ENCODE measurements around the gene RHBDD2.

RHBDD2 gene

DNA sequence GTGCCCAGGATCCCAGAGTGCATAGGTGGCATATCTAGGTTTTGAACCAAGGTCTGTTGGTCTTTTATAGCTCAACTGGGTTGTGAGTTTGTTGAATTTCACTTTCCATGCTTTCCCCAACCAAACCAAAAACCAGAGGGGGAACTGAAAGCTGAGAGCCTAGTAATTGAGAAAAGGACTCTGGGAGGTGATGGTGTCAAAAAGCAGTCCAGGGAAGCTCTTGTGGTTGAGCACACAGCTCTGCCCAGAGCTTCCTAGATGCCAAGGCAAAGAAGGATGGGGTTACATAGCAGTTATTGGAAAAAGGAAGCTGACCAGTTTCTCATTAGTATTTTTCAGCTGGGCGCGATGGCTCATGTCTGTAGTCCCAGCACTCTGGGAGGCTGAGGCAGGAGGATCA lies 46.1 kb downstream of the RHBDD2 start:
- in situ Hi-C loops (cut with HindIII; ENCODE audit: low sequenced_read_pairs): no loop called here
- H3K4me3 ChIP-seq (ENCODE audit: low read depth, low read length): no peak overlapping the region
- TF ChIP-seq, protein P1, sequence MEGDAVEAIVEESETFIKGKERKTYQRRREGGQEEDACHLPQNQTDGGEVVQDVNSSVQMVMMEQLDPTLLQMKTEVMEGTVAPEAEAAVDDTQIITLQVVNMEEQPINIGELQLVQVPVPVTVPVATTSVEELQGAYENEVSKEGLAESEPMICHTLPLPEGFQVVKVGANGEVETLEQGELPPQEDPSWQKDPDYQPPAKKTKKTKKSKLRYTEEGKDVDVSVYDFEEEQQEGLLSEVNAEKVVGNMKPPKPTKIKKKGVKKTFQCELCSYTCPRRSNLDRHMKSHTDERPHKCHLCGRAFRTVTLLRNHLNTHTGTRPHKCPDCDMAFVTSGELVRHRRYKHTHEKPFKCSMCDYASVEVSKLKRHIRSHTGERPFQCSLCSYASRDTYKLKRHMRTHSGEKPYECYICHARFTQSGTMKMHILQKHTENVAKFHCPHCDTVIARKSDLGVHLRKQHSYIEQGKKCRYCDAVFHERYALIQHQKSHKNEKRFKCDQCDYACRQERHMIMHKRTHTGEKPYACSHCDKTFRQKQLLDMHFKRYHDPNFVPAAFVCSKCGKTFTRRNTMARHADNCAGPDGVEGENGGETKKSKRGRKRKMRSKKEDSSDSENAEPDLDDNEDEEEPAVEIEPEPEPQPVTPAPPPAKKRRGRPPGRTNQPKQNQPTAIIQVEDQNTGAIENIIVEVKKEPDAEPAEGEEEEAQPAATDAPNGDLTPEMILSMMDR (IDR thresholded peaks at IDR 0.05; ENCODE audit: low read depth, low read length): no peak
- no peak for DNase-seq (ENCODE audit: low read depth, low spot score)

DNA sequence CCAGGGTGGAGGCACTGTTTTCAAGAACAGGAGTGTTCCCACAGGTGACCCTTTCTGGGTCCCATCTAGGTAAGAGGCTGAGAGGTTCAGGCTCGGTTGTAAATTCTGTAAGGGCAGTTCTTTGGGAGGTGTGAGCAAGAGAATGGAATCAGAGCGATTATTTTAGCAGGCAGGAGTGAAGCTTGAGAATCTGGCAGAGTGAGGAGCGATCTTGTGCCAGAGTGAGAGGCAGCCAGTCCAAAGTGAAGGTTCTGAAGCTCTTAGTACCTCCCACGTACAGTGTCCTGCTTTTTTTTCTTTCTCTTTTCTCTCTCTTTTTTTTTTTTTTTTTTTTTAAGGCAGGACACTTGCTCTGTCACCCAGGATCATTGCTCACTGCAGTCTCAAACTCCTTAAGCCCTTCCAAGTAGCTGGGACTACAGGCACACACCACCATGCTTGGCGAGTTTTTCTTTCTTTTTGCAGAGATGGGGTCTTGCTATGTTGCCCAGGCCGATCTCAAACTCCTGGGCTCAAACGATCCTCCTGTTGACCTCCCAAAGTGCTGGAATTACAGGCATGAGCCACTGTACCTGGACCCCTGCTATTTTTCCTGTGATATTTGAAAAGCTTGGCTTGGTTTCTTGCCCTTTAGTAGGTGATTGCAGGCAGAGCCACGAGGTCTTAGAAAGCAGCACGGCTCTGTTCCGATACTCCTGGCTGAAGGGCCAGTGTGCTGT lies 47.0 kb downstream of the RHBDD2 start:
- TF ChIP-seq, protein P1 (IDR thresholded peaks at IDR 0.05; ENCODE audit: low read depth, low read length): no peak

GRCh38 chr7:75928568-75928914 lies 49.7 kb downstream of the RHBDD2 start:
- no peak overlapping the region for H3K4me3 ChIP-seq (ENCODE audit: low read depth, low read length)
- TF ChIP-seq, protein P1 (IDR thresholded peaks at IDR 0.05; ENCODE audit: low read depth, low read length): no peak
- in situ Hi-C loops (cut with HindIII; ENCODE audit: low sequenced_read_pairs): no loop called here
- no peak for DNase-seq (ENCODE audit: low read depth, low spot score)

More for the DNA sequence above, 47.0 kb downstream of the RHBDD2 start:
- no peak overlapping the region for H3K4me3 ChIP-seq (ENCODE audit: low read depth, low read length)
- in situ Hi-C loops (cut with HindIII; ENCODE audit: low sequenced_read_pairs): no loop called here
- no peak for DNase-seq (ENCODE audit: low read depth, low spot score)

DNA sequence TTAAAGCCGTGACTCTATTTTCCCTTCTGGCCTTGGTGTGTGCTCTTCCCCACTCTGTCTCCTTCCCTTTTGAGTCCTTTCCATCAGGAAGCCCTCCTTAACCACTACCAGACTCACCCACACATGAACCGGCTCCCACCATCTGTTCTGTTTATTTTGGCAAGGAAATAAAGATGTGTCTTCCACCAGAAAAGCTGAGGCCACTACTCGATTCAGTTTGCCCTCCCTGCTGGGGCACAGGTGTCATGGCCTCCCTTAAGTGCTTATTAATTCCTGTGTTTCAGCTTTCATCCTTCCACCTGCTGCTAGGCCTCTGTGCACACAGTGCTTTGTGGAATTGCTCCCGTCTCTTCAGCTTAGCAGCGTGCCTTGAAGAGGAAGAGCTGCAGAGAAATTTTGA lies 52.8 kb downstream of the RHBDD2 start:
- in situ Hi-C loops (cut with HindIII; ENCODE audit: low sequenced_read_pairs): no loop called here
- TF ChIP-seq, protein P1 (IDR thresholded peaks at IDR 0.05; ENCODE audit: low read depth, low read length): no peak
- DNase-seq (ENCODE audit: low read depth, low spot score): no peak
- no peak overlapping the region for H3K4me3 ChIP-seq (ENCODE audit: low read depth, low read length)

DNA sequence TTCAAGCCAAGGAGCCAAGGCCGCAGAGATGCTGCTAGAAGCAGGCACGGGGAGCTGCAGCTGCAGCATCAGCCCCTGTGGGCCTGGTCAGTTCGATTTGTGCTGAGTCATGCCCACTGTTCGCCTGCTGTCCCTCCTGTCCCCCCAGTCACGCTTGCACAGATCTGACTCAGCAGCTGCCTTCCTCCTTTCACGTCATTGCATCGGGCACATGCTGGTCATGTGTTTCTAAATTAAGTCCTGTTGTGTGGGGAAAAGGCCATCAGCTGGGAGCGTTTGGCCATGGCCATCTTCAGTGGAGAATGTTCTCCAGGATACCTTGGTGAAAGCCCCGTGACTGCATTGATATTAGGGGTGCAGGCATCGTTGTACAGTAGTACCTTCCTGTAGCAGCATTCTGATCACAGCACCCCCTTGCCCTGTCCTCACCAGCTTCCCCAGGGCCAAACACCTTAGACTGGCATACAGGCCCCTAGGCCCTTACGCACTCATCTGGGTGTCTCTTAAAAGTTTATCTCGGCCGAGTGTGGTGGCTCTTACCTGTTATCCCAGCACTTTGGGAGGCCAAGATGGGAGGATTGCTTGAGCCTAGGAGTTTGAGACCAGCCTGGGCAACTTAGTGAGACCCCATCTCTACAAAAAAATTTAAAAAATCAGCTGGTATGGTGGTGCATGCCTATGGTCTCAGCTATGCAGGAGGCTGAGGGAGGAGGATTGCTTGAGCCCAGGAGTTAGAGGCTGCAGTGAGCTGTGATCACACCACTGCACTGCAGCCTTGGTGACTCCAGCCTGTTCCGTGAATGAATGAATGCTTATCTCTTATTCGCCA lies 59.3 kb downstream of the RHBDD2 start:
- TF ChIP-seq, protein P1 (IDR thresholded peaks at IDR 0.05; ENCODE audit: low read depth, low read length): no peak
- in situ Hi-C loops (cut with HindIII; ENCODE audit: low sequenced_read_pairs): no loop called here
- H3K4me3 ChIP-seq (ENCODE audit: low read depth, low read length): no peak overlapping the region
- DNase-seq (ENCODE audit: low read depth, low spot score): peak; percentile 82

All from astrocyte of the spinal cord (primary cell).